Measurements from ENCODE around the gene C4A.
"Not testable (repeated sequence)": the region's sequence is repeated elsewhere in the genome, so short reads cannot be mapped to it uniquely, and the experiment has no call there.

C4A gene

DNA sequence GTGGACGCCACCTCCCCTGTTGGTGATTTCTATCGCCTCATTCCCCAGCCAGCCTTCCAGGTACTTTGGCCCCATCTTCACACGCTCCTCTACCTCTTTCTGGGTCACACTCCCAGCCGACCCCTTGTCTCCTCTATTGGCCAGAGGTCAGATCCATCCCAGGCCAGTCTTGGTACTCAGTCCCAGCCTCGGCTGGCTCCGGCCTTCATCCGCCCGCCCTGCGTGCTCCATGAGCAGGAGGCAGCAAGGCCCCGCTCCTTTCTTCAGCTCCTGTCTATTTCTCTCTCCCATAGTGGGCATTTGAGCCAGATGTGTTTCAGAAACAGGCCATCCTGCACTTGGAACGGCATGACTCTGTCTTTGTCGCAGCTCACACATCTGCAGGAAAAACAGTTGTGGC, 20.2 kb upstream of the C4A start:
- no peak for DNase-seq

DNA sequence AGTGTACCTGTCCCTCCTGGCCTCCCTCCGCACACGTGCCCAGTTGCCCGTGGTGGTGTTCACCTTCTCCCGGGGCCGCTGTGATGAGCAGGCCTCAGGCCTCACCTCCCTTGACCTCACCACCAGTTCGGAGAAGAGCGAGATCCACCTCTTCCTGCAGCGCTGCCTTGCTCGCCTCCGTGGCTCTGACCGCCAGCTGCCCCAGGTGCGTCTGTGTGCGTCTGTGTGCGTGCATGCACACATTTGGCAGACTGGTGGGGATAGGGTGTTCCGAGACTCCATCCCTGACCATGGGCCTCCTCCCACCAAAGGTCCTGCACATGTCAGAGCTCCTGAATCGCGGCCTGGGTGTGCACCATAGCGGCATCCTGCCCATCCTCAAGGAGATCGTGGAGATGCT, 17.9 kb upstream of the C4A start:
- no peak for DNase-seq

DNA sequence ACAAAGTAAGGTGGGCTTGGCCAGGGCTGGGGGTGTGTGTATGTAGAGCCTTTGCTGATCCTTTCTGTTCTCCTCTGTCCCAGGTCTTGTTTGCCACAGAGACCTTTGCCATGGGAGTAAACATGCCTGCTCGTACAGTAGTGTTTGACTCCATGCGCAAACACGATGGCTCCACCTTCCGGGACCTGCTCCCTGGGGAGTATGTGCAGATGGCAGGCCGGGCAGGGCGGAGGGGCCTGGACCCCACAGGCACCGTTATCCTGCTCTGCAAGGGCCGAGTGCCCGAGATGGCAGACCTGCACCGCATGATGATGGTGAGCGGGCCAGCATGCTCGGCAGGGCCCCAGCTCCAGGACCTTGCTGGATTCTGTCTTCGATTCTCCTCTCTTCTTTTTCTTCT, 16.2 kb upstream of the C4A start:
- DNase-seq, result no peak

DNA sequence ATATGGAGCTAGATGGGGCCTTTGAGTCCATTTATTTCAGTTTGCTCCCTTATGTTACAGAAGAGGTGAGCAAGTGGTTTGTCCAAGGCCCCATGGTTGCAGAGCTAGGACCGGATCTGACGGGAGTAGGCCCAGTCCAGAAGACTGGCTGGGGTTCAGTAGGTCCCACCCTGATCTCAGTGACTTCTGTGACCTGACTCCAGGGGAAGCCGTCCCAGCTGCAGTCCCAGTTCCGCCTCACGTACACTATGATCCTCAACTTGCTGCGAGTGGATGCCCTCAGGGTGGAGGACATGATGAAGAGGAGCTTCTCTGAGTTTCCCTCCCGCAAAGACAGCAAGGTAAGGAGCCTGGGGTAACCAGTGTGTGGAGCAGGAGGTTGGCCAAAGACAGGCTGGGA, 15.4 kb upstream of the C4A start:
- DNase-seq, result no peak

DNA sequence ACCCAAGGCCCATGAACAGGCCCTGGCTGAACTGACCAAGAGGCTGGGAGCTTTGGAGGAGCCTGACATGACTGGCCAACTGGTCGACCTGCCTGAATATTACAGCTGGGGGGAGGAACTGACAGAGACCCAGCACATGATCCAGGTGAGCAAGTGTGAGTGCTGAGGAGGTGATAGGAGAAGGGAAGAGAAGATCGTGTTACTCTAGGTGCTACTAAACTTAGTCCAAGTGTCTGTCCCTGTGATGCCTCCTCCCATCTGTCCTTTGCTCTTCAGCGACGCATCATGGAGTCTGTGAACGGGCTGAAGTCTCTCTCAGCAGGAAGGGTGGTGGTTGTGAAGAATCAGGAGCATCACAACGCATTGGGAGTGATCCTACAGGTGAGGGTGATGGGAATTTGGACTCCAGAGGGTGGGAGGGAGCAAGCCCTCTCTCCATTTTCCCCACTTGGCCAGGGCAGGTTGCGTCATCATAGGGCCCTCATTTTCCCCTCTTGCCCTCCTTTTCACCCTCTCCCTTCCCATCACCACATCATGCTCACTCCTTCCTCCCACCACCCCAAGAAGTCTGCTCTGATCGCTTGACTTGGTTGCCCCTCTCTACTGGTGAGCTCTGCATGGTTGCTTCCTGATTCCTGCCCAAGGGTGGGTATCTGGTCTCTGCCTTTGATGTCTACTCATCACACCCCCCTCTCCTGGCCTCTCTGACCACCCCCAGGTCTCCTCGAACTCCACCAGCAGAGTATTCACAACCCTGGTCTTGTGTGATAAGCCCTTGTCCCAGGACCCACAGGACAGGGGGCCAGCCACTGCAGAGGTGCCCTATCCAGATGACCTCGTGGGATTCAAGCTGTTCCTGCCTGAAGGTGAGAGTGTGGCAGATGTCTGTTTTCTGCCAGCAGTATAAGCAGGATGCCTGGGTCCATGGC, 14.6 kb upstream of the C4A start:
- DNase-seq, result no peak

DNA sequence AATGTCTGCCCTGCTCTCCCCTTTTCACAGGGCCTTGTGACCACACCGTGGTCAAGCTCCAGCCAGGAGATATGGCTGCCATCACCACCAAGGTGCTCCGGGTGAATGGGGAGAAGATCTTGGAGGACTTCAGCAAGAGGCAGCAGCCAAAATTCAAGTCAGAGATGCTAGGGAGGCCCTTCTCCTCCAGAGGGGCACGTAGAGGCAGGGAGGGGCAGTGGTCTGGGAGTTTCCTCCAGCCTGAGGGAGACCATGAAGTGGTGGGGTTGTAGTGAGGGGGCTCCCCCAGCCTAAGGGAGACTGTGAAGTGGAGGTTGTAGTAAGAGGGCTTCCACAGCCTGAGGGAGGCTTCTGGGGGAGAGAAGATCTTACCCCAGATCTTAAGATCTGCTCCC, 13.9 kb upstream of the C4A start:
- DNase-seq, result no peak

DNA sequence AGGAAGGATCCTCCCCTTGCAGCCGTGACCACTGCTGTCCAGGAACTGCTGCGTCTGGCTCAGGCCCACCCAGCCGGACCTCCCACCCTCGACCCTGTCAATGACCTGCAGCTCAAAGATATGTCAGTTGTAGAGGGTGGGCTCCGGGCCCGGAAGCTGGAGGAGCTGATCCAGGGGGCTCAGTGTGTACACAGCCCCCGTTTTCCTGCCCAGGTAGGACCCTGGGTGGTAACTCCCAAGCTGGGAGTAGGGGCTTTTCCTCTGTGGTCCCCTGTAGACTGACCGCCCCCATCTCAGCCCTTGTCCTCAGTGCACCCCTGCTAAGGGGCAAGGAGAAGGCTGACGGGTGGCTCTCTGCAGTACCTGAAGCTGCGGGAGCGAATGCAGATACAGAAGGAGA, 13.5 kb upstream of the C4A start:
- DNase-seq, result no peak

DNA sequence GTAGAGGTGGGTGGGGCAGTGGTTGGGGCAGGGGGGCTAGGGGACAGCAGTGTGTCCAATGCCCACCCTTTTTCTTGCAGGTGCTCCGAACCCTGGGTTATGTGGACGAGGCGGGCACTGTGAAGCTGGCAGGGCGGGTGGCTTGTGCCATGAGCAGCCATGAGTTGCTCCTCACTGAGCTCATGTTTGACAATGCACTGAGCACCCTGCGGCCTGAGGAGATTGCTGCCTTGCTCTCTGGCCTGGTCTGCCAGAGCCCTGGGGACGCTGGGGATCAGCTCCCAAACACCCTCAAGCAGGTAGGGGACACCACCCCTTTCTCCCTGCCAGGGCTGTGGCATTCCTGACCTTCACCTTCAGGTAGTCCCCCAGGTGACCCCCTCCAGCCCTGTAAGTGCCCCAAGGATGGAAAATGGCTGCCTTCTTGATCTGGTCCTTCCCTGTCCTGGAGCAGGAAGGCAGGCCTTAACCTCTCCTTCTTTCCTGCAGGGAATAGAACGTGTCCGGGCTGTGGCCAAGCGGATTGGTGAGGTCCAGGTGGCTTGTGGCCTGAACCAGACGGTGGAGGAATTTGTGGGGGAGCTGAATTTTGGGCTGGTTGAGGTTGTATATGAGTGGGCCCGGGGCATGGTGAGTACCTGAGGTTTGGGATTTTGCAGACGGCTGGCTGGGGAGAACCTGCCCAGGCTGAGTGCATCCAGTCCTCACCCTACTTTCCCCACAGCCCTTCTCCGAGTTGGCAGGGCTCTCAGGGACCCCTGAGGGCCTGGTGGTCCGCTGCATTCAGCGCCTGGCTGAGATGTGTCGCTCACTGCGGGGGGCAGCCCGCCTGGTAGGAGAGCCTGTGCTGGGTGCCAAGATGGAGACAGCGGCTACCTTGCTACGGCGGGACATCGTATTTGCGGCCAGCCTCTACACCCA, 12.8 kb upstream of the C4A start:
- no peak for DNase-seq

DNA sequence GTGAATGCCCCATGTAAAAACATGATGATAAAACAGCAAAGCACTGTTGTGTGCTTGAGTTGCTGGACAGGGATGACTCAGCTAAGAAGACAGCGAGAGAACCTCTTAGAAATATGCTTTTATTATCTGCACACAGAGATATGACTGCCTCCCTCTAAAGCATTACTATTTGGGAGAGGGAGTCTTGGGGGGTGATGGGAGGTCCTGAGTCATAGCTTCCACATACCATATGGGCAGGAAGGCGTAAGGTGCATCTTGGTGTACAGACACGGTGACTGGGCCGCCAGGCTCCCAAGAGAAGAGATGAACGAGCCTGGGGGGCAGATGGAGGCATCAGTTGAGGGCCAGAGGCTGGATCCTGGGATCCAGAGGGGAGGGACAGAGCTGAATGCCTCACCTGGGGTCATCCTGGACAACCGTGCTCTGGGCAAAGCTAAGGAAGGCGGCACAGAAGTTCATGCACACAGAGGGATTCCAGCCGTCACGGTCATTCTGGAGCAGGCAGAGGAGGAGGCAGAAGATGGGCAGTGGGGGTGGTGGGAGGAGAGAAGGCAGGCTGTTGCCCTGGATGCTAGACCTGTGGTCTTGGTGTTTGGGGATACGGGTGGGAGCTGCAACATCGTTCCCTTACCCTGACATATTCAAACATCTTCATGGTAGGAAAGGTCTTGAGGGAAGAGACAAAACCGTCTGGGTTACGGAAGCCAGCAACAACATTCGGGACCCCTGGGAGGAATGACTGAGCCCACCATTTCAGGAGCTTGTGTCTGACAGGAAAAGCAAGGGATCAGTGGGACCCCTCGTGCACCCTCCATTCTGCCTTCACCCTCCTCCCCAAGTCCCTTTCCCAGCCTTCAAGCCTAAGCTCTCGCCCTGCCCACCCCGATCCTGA, 11.9 kb upstream of the C4A start:
- no peak for DNase-seq

DNA sequence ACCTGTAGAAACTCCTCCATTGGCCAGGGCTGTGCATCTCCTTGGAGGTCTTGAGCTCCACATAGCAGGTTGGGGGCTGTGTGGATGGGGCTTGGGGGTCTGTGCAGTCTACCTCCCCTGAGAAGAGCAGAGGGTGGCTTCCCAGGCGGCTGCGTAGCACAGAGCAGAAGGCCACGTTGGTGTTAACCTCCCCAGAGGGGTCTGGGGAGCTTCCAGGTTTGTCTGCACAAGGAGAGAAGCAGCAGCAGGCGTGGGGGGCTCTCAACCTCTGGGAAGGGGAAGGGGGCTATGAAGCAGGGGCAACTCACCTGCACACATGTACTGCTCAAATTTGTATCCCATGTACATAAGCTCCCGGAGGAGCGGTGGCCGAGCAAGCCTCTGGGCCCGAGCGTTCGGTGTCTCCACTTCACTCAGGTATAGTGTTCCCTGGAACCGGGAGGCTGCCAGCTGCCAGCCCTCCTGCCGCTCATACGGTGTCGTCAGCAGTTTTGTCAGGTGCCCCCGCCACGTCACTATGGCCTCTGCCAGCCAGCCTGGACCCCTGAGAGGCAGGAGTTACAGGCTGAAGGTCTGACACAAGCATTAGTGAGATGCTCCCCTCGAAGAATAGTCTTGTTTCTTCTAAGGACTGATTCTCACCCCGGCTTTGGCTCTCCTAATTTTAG, 11.1 kb upstream of the C4A start:
- DNase-seq, result no peak

DNA sequence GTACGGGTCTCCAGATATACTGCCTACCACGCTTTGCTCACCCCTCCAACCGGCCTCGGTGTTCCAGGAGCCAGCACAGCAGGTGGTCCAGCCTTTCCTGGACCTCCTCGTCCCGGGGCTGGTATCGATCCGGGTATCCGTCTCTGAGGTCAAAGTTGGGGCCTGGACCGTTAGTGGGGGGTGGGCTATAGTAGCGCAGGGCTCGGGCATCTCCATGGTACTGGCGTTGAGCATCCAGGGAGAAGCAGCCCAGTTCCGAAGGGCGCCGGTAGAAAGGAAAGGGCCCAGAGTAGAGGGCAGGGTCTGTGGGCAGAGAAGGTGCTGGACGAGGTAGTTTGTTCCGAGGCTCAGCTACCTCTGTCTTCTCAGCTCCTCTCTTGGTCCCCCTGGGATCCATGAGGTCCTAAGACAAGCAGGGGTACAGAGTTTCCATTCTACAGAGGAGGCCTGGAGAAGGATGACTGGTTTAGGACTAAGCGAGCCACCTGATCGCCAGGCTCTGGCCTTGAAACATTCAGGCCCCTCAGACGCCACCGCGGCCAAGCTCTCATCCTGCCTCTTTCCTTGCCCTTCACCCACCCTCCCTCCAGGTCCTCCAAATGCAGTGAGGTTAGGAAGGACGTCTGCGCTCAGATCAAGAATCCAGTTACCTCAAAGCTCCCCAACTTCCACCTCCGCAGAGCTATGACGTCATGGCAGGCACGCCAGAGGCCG, 10.4 kb upstream of the C4A start:
- no peak for DNase-seq

DNA sequence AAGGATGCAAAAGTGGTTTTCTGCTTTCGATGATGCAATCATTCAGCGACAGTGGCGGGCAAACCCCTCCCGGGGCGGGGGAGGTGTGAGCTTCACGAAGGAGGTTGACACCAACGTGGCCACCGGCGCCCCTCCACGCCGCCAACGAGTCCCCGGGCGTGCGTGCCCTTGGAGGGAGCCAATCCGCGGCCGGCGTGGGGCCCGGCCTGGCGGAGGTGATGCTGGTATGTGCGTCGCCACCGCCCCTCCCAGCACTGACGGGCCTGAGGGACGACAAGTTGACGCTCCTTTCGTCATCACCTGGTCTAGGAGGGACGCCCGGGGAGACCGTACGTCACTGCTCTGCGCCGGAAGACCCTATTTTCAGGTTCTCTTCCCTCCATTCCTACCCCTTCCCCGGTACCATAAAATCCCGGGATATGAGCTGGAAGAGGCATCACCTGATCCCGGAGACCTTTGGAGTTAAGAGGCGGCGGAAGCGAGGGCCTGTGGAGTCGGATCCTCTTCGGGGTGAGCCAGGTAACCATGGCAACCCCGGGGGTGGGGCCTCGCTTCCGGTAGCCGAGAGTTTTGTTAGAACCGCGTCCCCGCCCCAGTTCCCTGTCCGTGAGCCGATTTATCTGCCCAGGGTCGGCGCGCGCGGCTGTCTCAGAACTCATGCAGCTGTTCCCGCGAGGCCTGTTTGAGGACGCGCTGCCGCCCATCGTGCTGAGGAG, 9.7 kb upstream of the C4A start, which contains the start of gene DXO:
Gene DXO, minus strand, starts transcription at position 146 of the 716 bp plus-strand sequence. CDS start 463 bp downstream, outside the sequence.
- peak; percentile 98 for DNase-seq

DNA sequence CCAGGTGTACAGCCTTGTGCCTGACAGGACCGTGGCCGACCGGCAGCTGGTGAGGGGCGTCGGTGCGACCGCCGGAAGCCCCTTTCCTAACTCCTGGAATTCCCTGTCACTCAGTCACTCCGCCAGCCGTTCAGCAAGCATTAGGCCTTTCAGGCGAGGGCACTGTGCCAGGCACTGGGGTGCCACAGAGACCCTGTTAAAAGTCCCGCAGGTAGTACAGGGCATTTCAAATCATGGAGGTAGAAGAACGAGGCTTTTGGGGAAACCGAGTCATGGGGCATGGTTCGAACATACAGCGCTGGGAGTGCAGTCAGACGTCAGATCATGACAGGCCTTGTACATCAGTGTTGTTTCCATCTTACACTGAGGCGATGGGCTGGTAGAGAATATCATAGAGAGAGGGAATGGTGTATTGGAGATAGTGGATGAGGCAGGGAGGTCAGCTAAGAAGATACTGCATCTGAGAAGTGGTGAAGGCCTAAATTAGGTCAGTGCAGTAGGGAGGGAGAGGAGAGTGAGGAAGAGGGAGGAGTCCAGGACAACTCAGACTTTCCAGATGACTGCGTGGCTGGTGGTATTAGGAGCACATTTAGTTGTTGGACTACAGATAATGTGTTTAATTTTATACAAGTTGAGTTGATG, 9.0 kb upstream of the C4A start:
- no peak for DNase-seq

DNA sequence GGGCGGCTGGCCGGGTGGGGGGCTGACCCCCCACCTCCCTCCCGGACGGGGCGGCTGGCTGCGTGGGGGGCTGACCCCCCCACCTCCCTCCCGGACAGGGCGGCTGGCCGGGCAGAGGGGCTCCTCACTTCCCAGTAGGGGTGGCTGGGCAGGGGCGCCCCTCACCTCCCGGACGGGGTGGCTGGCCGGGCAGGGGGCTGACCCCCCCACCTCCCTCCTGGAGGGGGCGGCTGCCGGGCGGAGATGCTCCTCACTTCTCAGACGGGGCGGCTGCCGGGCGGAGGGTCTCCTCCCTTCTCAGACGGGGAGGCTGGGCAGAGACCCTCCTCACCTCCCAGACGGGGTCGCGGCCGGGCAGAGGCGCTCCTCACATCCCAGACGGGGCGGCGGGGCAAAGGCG, 5.8 kb upstream of the C4A start:
- not testable (repeated sequence) for DNase-seq

DNA sequence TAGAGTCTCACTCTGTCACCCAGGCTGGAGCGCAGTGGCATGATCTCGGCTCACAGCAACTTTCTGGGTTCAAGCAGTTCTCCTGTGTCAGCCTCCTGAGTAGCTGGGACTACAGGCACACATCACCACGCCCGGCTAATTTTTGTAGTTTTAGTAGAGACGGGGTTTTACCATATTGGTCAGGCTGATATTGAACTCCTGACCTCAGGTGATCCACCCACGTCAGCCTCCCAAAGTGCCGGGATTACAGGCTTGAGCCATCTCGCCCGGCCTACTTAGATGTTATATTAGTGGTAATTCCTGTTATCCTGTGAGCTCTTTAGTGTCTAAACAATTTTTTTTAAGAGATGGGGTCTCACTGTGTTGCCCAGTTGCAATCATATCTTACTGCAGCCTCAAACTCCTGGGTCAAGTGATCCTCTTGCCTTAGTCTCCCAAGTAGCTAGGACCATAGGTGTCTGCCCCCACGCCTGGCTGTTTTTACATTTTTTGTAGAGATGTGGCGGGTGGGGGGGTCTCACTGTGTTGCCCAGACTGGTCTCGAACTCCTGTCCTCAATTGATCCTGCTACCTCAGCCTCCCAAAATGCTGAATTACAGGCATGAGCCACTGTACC, 3.9 kb upstream of the C4A start:
- no peak for DNase-seq

DNA sequence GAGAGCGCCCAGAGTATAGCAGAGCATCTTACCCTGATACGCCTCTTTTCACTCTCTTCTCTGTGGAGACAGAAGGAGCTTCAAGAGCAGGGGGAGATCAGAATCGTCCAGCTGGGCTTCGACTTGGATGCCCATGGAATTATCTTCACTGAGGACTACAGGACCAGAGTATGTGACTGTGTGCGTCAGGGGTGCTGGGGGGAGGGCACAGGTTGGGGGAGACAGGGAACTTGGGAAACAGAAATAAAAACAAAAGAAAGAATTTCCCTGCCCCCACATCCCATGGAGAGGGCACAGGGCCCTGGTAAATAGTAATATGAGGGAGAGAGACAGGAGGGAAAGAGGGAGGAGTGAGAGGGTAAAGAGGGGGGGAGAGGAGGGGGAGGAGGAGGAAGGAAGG, 3.0 kb upstream of the C4A start:
- no peak for DNase-seq

DNA sequence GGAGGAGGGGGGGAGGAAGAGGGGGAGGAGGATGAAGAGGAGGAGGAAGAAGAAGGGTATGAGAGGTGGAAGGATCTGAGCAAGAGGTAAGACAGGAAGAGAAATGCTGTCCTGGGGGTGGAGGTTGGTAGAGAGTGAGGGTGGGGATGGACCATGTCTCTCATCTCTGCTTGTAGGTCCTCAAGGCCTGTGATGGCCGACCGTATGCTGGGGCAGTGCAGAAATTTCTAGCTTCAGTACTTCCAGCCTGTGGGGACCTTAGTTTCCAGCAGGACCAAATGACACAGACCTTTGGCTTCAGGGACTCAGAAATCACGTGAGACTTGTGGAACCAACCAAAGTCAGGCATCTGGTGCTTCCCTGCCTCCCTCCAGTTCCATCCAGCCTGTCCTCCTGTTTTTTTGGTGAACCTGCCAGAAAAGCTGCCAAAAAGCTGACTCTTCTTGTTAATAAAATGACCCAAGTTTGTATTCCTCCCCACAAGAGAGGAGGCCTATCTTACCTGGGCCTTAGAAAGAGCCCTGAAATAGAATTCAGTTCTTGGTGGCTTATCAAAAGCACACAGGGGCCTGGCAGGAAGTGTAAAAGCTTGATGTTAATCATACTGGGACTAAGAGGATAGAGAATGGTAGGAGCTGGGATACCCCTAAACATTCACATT, 2.5 kb upstream of the C4A start:
- no peak for DNase-seq

DNA sequence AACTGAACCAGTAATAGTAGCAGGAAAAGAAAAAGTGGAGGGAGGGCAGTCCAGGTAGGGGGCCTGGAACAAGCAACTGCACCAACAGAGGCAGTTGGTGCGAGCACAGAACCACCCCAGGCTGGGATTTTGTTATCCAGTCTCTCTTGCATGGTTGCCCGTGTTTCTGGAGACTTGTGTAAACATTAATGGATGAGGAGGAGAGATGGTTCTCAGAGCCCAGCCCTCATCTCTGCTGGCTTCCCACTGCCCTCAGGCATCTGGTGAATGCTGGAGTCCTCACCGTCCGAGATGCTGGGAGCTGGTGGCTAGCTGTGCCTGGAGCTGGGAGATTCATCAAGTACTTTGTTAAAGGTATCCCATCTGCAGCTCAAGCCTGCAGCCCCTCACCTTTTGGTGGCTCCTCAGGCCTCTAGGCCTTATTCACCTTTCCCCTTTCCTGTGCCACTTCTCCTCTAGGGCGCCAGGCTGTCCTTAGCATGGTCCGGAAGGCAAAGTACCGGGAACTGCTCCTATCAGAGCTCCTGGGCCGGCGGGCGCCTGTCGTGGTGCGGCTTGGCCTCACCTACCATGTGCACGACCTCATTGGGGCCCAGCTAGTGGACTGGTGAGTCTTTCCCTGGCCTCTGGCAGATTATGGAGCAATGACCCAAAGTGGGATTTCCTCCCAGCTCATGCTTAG, 1.5 kb upstream of the C4A start:
- DNase-seq, result not testable (repeated sequence)

DNA sequence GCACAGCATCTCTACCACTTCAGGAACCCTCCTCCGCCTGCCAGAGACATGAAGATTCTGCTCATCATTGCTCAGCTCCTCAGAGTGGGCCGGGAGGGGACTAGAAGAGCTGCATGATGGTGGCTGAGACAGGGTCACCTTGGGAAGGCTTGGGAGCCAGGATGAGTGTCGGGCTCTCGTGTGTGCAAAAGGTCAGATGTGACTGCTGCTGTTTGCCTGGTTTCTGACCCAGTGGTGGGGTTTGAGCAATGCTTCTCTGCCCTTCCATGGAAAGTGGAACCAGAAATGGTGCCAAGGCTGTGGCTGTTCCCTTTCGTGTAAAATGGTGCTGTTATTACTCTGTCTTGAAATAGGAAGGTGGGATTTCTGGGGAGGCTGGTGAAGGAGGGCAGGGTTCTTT, 859 bp upstream of the C4A start:
- DNase-seq, result not testable (repeated sequence)
